GM19438 (cell line): Measurements from ENCODE around the gene RNF150.
A peak's percentile ranks its signal among the peaks of the same experiment; 100 is the strongest.

ENCODE experiments used
- ATAC-seq: cut with Tn5 transposase; IDR thresholded peaks from one replicate; pipeline ENCODE4 v1.9.1; 2021; ENCODE audit warnings: low read depth; ENCODE audit not compliant: unreplicated experiment

Gene RNF150

DNA sequence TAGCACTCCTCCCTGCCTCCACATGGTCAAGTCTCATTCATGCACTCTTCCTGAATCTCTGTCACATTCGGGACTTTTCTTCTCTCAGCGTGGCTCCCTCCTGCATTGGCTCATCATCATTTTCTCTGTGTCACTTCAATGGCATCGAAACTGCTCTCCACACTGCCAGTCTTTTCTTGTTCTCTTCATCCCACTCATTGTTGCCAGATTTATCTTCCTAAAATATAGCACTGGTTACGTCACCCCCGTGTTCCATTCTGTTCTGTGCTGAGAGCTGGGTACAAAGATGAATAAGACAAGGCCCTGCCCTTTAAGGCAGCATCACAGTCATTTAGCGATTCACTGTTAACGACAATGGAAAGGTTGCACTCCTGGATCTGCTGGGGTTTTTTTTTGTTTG lies 202.7 kb downstream of the RNF150 start:
- ATAC-seq = no peak

DNA sequence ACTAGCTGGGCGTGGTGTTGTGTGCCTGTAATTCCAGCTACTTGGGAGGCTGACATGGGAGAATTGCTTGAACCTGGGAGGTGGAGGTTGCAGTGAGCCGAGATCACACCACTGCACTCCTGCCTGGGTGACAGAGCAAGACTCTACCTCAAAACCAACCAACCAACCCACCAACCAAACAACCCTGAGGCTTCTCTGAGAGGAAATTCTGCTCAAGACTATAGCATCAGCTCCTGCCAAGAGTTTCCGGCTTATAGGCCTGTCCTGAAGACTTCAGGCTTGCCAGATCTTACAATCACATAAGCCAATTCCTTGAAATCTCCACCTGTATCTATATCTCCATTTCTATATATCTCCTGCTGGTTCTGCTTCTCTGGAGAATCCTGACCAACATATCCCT lies 203.3 kb downstream of the RNF150 start:
- no peak for ATAC-seq

GRCh38 chr4:140928880-140929279 lies 204.4 kb downstream of the RNF150 start:
- ATAC-seq = no peak

GRCh38 chr4:140926672-140927071 lies 206.6 kb downstream of the RNF150 start:
- ATAC-seq = no peak

DNA sequence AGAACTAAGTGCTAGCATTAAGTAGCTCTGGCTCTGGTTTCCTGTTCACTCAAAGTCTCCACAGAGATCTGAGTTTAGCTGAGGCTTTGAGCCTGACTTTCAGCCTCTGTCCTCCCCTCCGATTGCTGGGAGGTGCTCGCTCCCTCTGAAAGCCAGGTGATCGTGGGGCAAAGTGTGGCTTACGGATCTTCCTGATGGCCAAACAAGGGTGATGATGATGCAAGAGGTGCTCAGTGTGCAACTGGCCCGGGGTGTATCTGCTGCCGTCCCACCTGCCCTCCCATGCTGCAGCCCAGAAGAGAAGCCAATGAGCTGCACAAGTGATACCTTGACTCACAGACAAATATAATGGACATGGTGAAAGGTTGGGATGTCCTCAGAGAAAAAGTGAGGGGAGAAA lies 207.9 kb downstream of the RNF150 start:
- ATAC-seq = no peak

DNA sequence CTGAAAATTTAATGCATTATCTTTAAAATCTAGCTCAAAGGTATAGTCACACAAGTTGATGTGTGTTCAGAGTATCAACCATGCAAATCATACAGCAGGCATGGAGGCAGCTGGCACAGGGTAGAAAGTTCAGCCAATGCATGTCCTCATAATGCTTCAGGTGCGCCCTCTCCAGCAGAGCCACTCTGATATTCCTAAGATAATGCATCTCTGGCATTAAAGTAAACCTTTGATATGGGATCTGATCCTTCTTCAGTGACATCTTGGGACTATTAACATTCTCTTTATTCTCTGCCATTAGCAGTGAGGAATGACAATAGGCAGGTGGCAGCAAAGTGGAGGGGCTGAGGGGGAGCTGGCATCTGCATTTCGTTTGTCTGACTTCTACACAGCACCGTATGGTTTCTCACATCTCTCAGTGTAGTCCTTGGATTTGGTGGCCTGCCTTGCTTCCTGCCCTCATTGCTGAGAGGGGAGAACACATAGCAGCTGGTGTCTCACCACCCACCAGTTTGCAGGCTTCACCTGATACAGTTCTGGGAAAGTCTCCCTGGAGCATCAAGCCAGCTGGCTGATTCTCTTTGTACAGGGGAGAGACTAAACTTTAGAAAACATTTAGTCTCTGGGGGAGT lies 208.4 kb downstream of the RNF150 start:
- ATAC-seq = no peak

GRCh38 chr4:140906993-140907962 lies 226.0 kb downstream of the RNF150 start:
- no peak for ATAC-seq

- ATAC-seq = no peak
Measured at GRCh38 chr4:140904904-140905303, 228.4 kb downstream of the RNF150 start.

- ATAC-seq = no peak
Measured at GRCh38 chr4:140903522-140904475, 229.5 kb downstream of the RNF150 start.

- no peak for ATAC-seq
Measured at GRCh38 chr4:140901736-140902336, 231.4 kb downstream of the RNF150 start.

DNA sequence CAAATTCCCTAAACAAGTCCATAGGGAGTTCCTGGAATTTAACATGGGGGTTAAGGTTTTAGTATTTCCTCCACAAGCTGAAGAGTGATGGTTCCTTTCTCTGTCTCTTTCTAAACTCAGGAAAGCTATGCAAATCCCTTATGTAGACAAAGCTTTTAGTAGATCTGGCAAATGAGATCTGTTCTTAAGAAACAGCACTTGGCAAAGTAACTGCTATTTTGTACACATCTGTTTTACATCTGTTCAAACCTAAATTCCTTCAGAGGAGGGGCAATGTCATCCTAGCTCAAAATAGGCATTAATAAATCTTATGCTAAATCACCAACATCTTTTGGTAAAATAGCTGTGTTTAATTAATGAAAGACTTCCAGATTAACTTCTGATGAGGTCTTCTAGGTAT lies 239.3 kb downstream of the RNF150 start:
- ATAC-seq = no peak

- no peak for ATAC-seq
Measured at GRCh38 chr4:140888054-140888453, 245.2 kb downstream of the RNF150 start.

GRCh38 chr4:140887467-140887866 lies 245.8 kb downstream of the RNF150 start:
- ATAC-seq = no peak

DNA sequence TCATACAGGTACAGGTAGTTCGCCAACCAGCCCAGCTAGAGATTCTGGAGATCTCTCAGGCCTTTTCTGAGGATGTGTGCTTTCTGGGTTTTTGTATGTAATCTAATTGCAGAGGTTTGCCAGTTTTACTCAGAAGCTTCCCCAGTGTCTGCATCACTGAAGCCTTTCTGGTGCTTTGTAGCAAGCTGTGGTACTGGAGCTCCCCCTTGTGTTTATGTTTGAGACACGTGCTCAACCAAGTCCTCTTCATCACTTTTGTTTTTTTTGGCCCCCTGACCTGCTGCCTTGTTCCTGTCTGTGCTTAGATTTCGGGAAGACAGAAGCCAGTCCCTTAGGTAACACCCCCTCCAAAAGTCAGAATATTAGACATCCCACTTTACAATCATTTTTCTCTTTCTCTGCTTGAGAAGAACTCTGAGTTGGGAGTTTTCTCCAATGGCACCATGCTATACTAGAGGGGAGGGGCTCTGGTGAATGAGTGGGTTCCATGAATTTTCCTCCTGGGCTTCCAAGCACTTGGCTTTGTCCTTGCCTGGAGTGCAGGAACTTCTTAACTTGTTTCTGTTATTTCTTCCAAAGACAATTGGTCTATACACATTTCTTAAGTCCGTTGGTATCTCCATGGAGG lies 248.7 kb downstream of the RNF150 start:
- peak; percentile 91 for ATAC-seq

GRCh38 chr4:140877781-140878180 lies 255.5 kb downstream of the RNF150 start:
- ATAC-seq = no peak

DNA sequence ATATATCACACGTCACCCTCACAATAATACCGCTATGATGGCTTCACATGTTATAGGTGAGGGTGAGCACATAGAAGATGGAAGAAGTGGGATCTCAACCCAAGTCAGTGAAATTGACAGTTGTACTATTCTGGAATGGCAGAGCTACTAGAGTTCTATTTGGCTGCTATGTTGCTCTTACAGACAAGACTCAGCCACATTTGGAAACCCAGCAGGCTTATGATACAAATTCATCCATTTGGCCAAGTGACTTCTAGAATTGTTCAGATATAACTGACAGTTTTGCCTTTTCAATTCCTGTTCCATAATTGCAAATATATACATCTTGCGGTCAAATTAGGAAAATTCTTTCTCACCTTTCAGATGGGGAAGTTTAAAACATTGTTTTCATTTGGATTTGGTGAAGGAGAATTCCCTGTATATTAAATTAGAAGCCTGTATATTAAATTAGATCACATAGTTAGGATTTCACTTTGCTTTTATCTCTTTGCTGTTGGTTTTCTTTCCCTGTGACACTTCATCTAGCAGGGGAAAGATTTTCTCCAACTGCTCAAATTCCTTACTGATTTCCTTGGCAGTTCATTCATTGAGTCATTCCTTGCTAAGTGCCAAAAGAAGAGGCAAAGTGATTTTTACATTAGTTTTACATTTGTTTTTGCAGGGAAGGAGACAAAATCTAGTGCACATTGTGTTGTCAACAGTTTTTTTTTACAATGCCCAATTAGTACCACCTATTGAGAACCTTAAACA lies 256.5 kb downstream of the RNF150 start:
- no peak for ATAC-seq

- no peak for ATAC-seq
Measured at GRCh38 chr4:140875746-140876452, 257.4 kb downstream of the RNF150 start.

DNA sequence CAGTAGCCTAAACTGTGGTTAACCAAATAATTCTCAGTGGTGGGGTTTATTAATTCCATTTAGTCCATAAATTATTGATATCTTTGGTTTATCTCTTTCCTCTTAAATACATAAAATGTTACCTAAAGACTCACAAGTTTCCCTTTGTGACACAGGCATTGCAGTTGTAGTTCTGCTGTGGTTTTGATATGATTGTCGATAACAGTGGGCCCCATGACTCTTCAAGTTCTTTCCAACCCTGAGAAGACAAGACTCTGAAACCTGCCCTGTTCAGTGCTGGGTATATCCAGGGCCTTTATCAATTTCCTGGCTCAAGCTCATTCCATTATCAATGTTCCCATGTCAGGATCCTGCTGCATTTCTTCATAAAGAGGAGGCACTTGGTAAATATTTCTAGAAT lies 259.2 kb downstream of the RNF150 start:
- no peak for ATAC-seq

- ATAC-seq = no peak
Measured at GRCh38 chr4:140871368-140871767, 261.9 kb downstream of the RNF150 start.
